ENCODE results near the gene PGM5.
"Not testable (repeated sequence)": the region's sequence is repeated elsewhere in the genome, so short reads cannot be mapped to it uniquely, and the experiment has no call there.

GRCh38 chr9:68412754-68413153, 56.3 kb downstream of the PGM5 start:
- TF ChIP-seq CTCF (IDR thresholded peaks at IDR 0.05; ENCODE audit: extremely low read depth in 1 of 2, insufficient read depth in 1 of 2, low read depth in 1 of 2, low read length in 2 of 2); POLR2AphosphoS5 (IDR thresholded peaks at IDR 0.05; ENCODE audit: insufficient read depth, low read depth, low read length); JUN (IDR thresholded peaks at IDR 0.05; ENCODE audit: borderline replicate concordance, insufficient read depth, insufficient read length, low read depth); POLR2A (IDR thresholded peaks at IDR 0.05; ENCODE audit: low read depth, low read length); EZH2 (IDR thresholded peaks at IDR 0.05; ENCODE audit: borderline replicate concordance, low read depth, low read length, severe bottlenecking); MYC (IDR thresholded peaks at IDR 0.05; ENCODE audit: low read depth, low read length): not testable (repeated sequence)
